ENCODE results near the gene LMX1B.
A peak's percentile ranks its signal among the peaks of the same experiment; 100 is the strongest.

Gene LMX1B

DNA sequence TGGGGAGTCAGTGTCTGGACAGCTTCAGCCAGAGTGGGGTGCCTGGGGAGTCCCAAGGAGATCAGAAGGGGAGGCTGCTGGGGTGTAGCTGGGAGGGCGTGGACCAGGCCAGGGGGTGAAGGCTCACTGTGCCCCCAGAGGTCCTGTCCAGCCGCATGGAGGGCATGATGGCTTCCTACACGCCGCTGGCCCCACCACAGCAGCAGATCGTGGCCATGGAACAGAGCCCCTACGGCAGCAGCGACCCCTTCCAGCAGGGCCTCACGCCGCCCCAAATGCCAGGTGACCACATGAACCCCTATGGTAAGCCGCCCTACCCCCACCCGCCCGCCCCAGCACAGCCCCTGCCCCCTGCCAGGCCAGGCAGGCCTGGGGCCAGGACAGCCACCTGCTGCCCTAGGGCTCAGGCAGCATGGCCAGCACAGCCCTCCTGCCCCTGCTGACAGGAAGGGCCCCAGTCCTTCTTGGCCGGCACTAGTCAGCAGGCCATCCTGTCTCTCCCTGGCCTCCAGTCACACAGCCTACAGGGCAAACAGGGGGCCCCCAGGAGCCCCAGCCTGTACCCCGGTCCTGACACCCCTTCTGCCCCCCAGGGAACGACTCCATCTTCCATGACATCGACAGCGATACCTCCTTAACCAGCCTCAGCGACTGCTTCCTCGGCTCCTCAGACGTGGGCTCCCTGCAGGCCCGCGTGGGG lies 82.1 kb downstream of the LMX1B start:
- FAIRE-seq (no peak), DNase-seq (ENCODE audit: insufficient read length, low spot score) (no peak)

DNA sequence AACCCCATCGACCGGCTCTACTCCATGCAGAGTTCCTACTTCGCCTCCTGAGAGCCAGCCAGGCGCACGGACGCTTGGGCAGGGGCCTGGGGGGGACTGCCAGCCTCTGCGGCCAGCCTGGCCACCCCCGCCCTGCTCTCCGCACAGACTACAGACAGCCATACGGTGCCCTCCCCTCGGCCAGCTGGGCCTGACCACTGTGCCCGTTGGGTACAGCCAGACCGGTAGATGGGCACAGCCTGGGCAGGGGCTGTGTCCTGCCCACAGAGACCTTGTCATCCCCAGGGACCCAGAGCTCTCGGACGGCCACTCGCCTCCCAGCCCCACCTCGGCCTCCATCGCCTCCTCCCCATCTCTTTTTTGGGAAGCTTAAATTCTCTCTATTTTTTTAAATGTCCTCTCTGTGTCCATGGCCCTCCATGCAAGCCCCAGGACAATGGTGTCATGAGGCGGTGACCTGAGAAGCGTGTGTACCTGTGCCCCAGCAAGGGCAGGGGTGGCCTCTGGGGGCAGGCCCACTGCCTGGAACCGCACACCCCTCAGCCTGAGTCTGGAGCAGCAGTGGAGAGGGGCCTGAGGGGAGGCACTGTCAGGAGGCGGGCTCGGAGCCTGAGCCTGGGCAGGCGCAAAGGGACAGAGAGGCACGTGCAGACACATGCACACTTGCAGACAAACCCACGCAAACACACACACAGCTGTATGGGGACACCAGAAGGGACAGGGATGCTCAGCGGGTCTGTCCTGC lies 82.8 kb downstream of the LMX1B start:
- FAIRE-seq (no peak), DNase-seq (ENCODE audit: insufficient read length, low spot score) (peak; percentile 9)
- no peak for TF ChIP-seq PAX5 (IDR thresholded peaks at IDR 0.05; ENCODE audit: insufficient read depth, low read length, severe bottlenecking)
- TF ChIP-seq POU2F2 (IDR thresholded peaks at IDR 0.05; ENCODE audit: low read depth, low read length) = no peak
- TF ChIP-seq SPI1 (IDR thresholded peaks at IDR 0.05; ENCODE audit: low read depth, low read length) = no peak
- no peak for TF ChIP-seq POLR2AphosphoS5 (IDR thresholded peaks at IDR 0.05; ENCODE audit: low read depth, low read length)
- TF ChIP-seq POLR2A (IDR thresholded peaks at IDR 0.05; ENCODE audit: low read depth, low read length) = no peak
- no peak for TF ChIP-seq TAF1 (IDR thresholded peaks at IDR 0.05; ENCODE audit: low read depth, low read length)

More for the DNA sequence above, 82.1 kb downstream of the LMX1B start:
- no peak for TF ChIP-seq SPI1 (IDR thresholded peaks at IDR 0.05; ENCODE audit: low read depth, low read length)
- no peak for TF ChIP-seq PAX5 (IDR thresholded peaks at IDR 0.05; ENCODE audit: insufficient read depth, low read length, severe bottlenecking)
- TF ChIP-seq TAF1 (IDR thresholded peaks at IDR 0.05; ENCODE audit: low read depth, low read length) = no peak
- TF ChIP-seq POU2F2 (IDR thresholded peaks at IDR 0.05; ENCODE audit: low read depth, low read length) = no peak
- TF ChIP-seq POLR2A (IDR thresholded peaks at IDR 0.05; ENCODE audit: low read depth, low read length) = no peak
- TF ChIP-seq POLR2AphosphoS5 (IDR thresholded peaks at IDR 0.05; ENCODE audit: low read depth, low read length) = no peak

GRCh38 chr9:126697330-126697729 lies 83.6 kb downstream of the LMX1B start:
- TF ChIP-seq TAF1 (IDR thresholded peaks at IDR 0.05; ENCODE audit: low read depth, low read length) = no peak
- no peak for TF ChIP-seq SPI1 (IDR thresholded peaks at IDR 0.05; ENCODE audit: low read depth, low read length)
- TF ChIP-seq PAX5 (IDR thresholded peaks at IDR 0.05; ENCODE audit: insufficient read depth, low read length, severe bottlenecking) = no peak
- no peak for TF ChIP-seq POU2F2 (IDR thresholded peaks at IDR 0.05; ENCODE audit: low read depth, low read length)
- no peak for TF ChIP-seq POLR2AphosphoS5 (IDR thresholded peaks at IDR 0.05; ENCODE audit: low read depth, low read length)
- no peak for TF ChIP-seq POLR2A (IDR thresholded peaks at IDR 0.05; ENCODE audit: low read depth, low read length)
- DNase-seq (ENCODE audit: insufficient read length, low spot score) (no peak), FAIRE-seq (no peak)

DNA sequence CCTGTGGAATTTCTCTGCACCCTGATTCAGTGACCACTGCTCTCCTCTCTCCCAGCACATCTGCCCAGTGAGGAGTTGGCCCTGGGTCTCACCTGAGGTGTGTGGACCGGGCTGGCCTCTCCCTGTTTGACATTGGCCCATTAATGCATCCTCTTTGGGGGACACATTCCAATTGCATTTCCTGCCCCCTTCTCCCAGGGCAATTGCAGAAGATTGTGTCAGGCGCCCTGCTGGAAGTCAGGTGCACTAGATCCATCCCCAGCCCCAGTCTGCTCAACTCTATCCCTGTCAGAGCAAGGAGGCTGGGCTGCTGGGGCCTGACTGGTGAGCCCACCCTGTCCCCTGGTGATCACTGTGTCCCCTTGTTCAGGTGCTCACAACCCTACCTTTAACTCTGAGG lies 84.5 kb downstream of the LMX1B start:
- TF ChIP-seq POU2F2 (IDR thresholded peaks at IDR 0.05; ENCODE audit: low read depth, low read length) = no peak
- TF ChIP-seq SPI1 (IDR thresholded peaks at IDR 0.05; ENCODE audit: low read depth, low read length) = no peak
- TF ChIP-seq POLR2AphosphoS5 (IDR thresholded peaks at IDR 0.05; ENCODE audit: low read depth, low read length) = no peak
- no peak for TF ChIP-seq TAF1 (IDR thresholded peaks at IDR 0.05; ENCODE audit: low read depth, low read length)
- no peak for TF ChIP-seq POLR2A (IDR thresholded peaks at IDR 0.05; ENCODE audit: low read depth, low read length)
- TF ChIP-seq PAX5 (IDR thresholded peaks at IDR 0.05; ENCODE audit: insufficient read depth, low read length, severe bottlenecking) = no peak
- DNase-seq (ENCODE audit: insufficient read length, low spot score) (no peak), FAIRE-seq (no peak)

GRCh38 chr9:126698756-126699155 lies 85.0 kb downstream of the LMX1B start:
- no peak for FAIRE-seq

DNA sequence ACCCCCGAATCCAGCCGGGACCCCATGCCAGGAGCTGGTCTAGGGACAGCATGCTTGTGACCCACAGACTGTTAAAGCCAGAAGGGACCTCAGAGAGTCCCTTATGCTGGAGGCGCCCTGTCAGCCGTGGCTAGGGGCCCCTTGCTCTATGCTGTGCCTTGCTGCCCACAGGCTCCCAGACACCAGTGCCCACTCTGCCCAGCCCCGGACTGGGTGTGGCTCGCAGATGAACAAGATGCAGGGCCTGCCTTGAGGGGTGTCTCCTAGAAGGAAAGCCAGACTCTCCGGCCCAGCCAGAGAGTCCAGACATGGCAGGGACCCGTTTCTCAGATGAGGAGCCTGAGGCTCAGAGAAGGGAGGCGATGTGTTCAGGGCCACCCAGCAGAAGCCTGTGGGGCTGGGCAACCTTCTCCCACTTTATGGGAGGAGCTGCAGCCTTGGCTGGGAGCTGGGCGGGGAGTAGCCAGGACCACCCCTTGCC lies 85.7 kb downstream of the LMX1B start:
- DNase-seq (ENCODE audit: insufficient read length, low spot score) (peak; percentile 10), FAIRE-seq (no peak)
- no peak for TF ChIP-seq TAF1 (IDR thresholded peaks at IDR 0.05; ENCODE audit: low read depth, low read length)
- no peak for TF ChIP-seq POU2F2 (IDR thresholded peaks at IDR 0.05; ENCODE audit: low read depth, low read length)
- TF ChIP-seq PAX5 (IDR thresholded peaks at IDR 0.05; ENCODE audit: insufficient read depth, low read length, severe bottlenecking) = no peak
- TF ChIP-seq POLR2AphosphoS5 (IDR thresholded peaks at IDR 0.05; ENCODE audit: low read depth, low read length) = no peak
- no peak for TF ChIP-seq SPI1 (IDR thresholded peaks at IDR 0.05; ENCODE audit: low read depth, low read length)
- TF ChIP-seq POLR2A (IDR thresholded peaks at IDR 0.05; ENCODE audit: low read depth, low read length) = no peak

More at GRCh38 chr9:126698756-126699155, 85.0 kb downstream of the LMX1B start:
- DNase-seq (ENCODE audit: insufficient read length, low spot score) = no peak
- TF ChIP-seq POLR2AphosphoS5 (IDR thresholded peaks at IDR 0.05; ENCODE audit: low read depth, low read length) (no peak), PAX5 (IDR thresholded peaks at IDR 0.05; ENCODE audit: insufficient read depth, low read length, severe bottlenecking) (no peak), TAF1 (IDR thresholded peaks at IDR 0.05; ENCODE audit: low read depth, low read length) (no peak), POLR2A (IDR thresholded peaks at IDR 0.05; ENCODE audit: low read depth, low read length) (no peak), POU2F2 (IDR thresholded peaks at IDR 0.05; ENCODE audit: low read depth, low read length) (no peak), SPI1 (IDR thresholded peaks at IDR 0.05; ENCODE audit: low read depth, low read length) (no peak)

- DNase-seq (ENCODE audit: insufficient read length, low spot score) (no peak), FAIRE-seq (no peak)
- no peak for TF ChIP-seq TAF1 (IDR thresholded peaks at IDR 0.05; ENCODE audit: low read depth, low read length)
- no peak for TF ChIP-seq POLR2A (IDR thresholded peaks at IDR 0.05; ENCODE audit: low read depth, low read length)
- TF ChIP-seq POU2F2 (IDR thresholded peaks at IDR 0.05; ENCODE audit: low read depth, low read length) = no peak
- TF ChIP-seq PAX5 (IDR thresholded peaks at IDR 0.05; ENCODE audit: insufficient read depth, low read length, severe bottlenecking) = no peak
- no peak for TF ChIP-seq SPI1 (IDR thresholded peaks at IDR 0.05; ENCODE audit: low read depth, low read length)
- TF ChIP-seq POLR2AphosphoS5 (IDR thresholded peaks at IDR 0.05; ENCODE audit: low read depth, low read length) = no peak
Observed at GRCh38 chr9:126700296-126700695, 86.6 kb downstream of the LMX1B start.

DNA sequence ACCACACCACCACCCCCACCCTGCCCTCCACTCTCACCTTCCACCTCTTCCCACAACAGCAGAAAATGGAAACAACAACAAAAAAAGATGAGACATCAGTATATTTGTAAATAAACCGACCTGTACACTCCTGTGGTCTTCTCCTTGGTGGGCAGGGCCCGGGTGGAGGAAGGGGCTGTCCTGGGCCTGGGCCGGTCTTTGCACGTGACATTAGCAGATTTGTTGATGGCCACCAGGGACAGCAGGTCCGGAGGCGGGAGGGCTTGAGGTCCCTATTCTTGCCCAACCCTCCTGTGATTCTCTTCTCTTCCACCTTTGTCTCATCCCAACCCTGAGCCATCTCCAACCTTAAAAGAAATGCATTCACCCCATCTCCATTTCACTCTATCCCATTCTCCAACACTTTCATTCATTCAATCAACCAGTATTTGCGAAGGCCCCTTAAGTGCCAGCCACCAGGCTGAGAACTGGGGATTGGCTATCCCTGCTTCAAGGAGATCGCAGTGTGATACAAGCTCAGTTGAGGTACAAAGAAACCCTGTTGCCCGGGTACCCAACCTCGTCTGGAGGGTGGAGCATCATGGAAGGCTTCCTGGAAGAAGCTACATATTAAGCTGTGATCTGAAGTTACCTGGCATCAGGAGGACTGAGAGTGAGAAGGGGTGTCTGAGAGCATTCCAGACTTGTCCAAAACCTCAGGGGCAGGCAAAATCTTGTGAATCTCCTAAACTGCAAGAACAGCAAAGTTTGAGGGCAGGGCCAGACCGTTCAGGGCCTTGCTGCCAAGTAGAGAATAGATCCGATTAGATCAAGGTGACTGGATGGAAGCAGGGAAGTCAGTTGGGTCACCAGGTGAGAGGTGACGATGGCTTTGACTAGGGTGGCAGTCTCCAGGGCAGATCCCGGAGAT lies 87.4 kb downstream of the LMX1B start:
- TF ChIP-seq TAF1 (IDR thresholded peaks at IDR 0.05; ENCODE audit: low read depth, low read length) (no peak), SPI1 (IDR thresholded peaks at IDR 0.05; ENCODE audit: low read depth, low read length) (no peak), POLR2A (IDR thresholded peaks at IDR 0.05; ENCODE audit: low read depth, low read length) (no peak), POLR2AphosphoS5 (IDR thresholded peaks at IDR 0.05; ENCODE audit: low read depth, low read length) (no peak), PAX5 (IDR thresholded peaks at IDR 0.05; ENCODE audit: insufficient read depth, low read length, severe bottlenecking) (no peak)
- no peak for DNase-seq (ENCODE audit: insufficient read length, low spot score)
- no peak for FAIRE-seq

Data from GM12891 (cell line).